NCI-H345 treated with DMSO at 0.1 percent for 48 hours (cell line): ENCODE results near the gene FADS6.

Experiments
- DNase-seq: peaks from one replicate; lab custom pipeline; 2025; ENCODE audit not compliant: unreplicated experiment; lab: John Stamatoyannopoulos, UW

FADS6 gene

GRCh38 chr17:74855323-74855722 is 38.1 kb downstream of the FADS6 start:
- DNase-seq, result no peak

GRCh38 chr17:74854792-74855191 is 38.6 kb downstream of the FADS6 start:
- DNase-seq, result no peak

- no peak for DNase-seq
Observed at GRCh38 chr17:74853669-74854068, 39.8 kb downstream of the FADS6 start.

GRCh38 chr17:74853048-74853397 is 40.4 kb downstream of the FADS6 start:
- no peak for DNase-seq

- no peak for DNase-seq
Observed at GRCh38 chr17:74852237-74853047, 41.0 kb downstream of the FADS6 start.

GRCh38 chr17:74851612-74852236 is 41.7 kb downstream of the FADS6 start:
- DNase-seq, result peak; percentile 87

- no peak for DNase-seq
Observed at GRCh38 chr17:74850914-74851313, 42.5 kb downstream of the FADS6 start.

GRCh38 chr17:74850310-74850709 is 43.1 kb downstream of the FADS6 start:
- DNase-seq, result no peak

GRCh38 chr17:74848656-74849399 is 44.6 kb downstream of the FADS6 start:
- no peak for DNase-seq

- DNase-seq, result no peak
Observed at GRCh38 chr17:74846621-74847020, 46.8 kb downstream of the FADS6 start.

- no peak for DNase-seq
Observed at GRCh38 chr17:74843352-74843627, 50.1 kb downstream of the FADS6 start.

- peak; percentile 53 for DNase-seq
Observed at GRCh38 chr17:74842599-74843351, 50.7 kb downstream of the FADS6 start.

- no peak for DNase-seq
Observed at GRCh38 chr17:74842146-74842598, 51.3 kb downstream of the FADS6 start.

- no peak for DNase-seq
Observed at GRCh38 chr17:74840989-74841666, 52.3 kb downstream of the FADS6 start.

- DNase-seq, result no peak
Observed at GRCh38 chr17:74839990-74840852, 53.2 kb downstream of the FADS6 start.

- no peak for DNase-seq
Observed at GRCh38 chr17:74838274-74838673, 55.2 kb downstream of the FADS6 start.

GRCh38 chr17:74836691-74837467 is 56.6 kb downstream of the FADS6 start:
- no peak for DNase-seq

- DNase-seq, result no peak
Observed at GRCh38 chr17:74836191-74836590, 57.2 kb downstream of the FADS6 start.
